HuH-7.5 (cell line): ENCODE measurements around the gene CDHR2.

Experiments
- DNase-seq: peaks from one replicate; pipeline ENCODE4 v3.0.0; 2011; ENCODE audit warnings: low spot score

CDHR2 gene

GRCh38 chr5:176548967-176549444, at the start of gene CDHR2:
CDHR2 (plus strand) TSS chr5:176549342; CDS start chr5:176565353, 16,011 bp downstream.
- no peak for DNase-seq

GRCh38 chr5:176500511-176500910, 48.6 kb upstream of the CDHR2 start:
- DNase-seq: no peak

- no peak for DNase-seq
Observed at GRCh38 chr5:176501333-176501732, 47.8 kb upstream of the CDHR2 start.

GRCh38 chr5:176503496-176503895, 45.6 kb upstream of the CDHR2 start:
- no peak for DNase-seq

GRCh38 chr5:176507911-176508310, 41.2 kb upstream of the CDHR2 start:
- no peak for DNase-seq

GRCh38 chr5:176508603-176509002, 40.5 kb upstream of the CDHR2 start:
- DNase-seq: no peak

GRCh38 chr5:176513788-176514187, 35.4 kb upstream of the CDHR2 start:
- no peak for DNase-seq

- no peak for DNase-seq
Observed at GRCh38 chr5:176514244-176514950, 34.7 kb upstream of the CDHR2 start.

GRCh38 chr5:176515396-176515795, 33.7 kb upstream of the CDHR2 start:
- no peak for DNase-seq

- no peak for DNase-seq
Observed at GRCh38 chr5:176517053-176517661, 32.0 kb upstream of the CDHR2 start.

GRCh38 chr5:176519810-176520720, 29.1 kb upstream of the CDHR2 start:
- DNase-seq: no peak

- no peak for DNase-seq
Observed at GRCh38 chr5:176521286-176521685, 27.9 kb upstream of the CDHR2 start.

GRCh38 chr5:176521699-176522263, 27.4 kb upstream of the CDHR2 start:
- no peak for DNase-seq

- no peak for DNase-seq
Observed at GRCh38 chr5:176524138-176524537, 25.0 kb upstream of the CDHR2 start.

- DNase-seq: no peak
Observed at GRCh38 chr5:176524987-176525386, 24.2 kb upstream of the CDHR2 start.

- DNase-seq: no peak
Observed at GRCh38 chr5:176525677-176526076, 23.5 kb upstream of the CDHR2 start.

- no peak for DNase-seq
Observed at GRCh38 chr5:176526462-176526861, 22.7 kb upstream of the CDHR2 start.

GRCh38 chr5:176527246-176528222, 21.6 kb upstream of the CDHR2 start:
- no peak for DNase-seq

GRCh38 chr5:176528301-176528700, 20.8 kb upstream of the CDHR2 start:
- DNase-seq: no peak

GRCh38 chr5:176528761-176529115, 20.4 kb upstream of the CDHR2 start:
- no peak for DNase-seq

- no peak for DNase-seq
Observed at GRCh38 chr5:176529116-176529740, 19.9 kb upstream of the CDHR2 start.
